Lower lobe of right lung (tissue), 2 donors: ENCODE results near the gene DNAJC5G. TPM values are rescaled to one million over a fixed set of nuclear protein-coding genes. Genes with fewer than 3 reads are reported as not detected.

Source experiments
- ATAC-seq, 2 donors: fragments of 200-7000 bp; cut with Tn5 transposase; one replicate each; pipeline ENCODE4 v1.9.1; 2020 to 2022; ENCODE audit warnings: mild to moderate bottlenecking in 2 of 2, moderate library complexity in 2 of 2
- DNase-seq: peaks from one replicate; pipeline ENCODE4 v3.0.0-alpha.2; 2020
- H3K27ac ChIP-seq: fragments of 200-600 bp; one replicate; pipeline ENCODE4 v1.8.0; 2022
- H3K27me3 ChIP-seq: fragments of 200-600 bp; one replicate; pipeline ENCODE4 v1.8.0; 2022; ENCODE audit warnings: low read depth
- H3K36me3 ChIP-seq: fragments of 200-600 bp; one replicate; pipeline ENCODE4 v1.8.0; 2022; ENCODE audit warnings: mild to moderate bottlenecking
- H3K4me1 ChIP-seq: fragments of 200-600 bp; one replicate; pipeline ENCODE4 v1.8.0; 2022
- H3K4me3 ChIP-seq: fragments of 200-600 bp; one replicate; pipeline ENCODE4 v1.8.0; 2022; ENCODE audit warnings: mild to moderate bottlenecking
- H3K9me3 ChIP-seq: fragments of 200-600 bp; one replicate; pipeline ENCODE4 v1.8.0; 2022
- intact Hi-C: fragments of 100-400 bp; cut with DNase I; formaldehyde crosslinking; loops from one replicate; pipeline ENCODE4 v1.11.0; 2022
- total RNA-seq: library from RNA; stranded (reverse); fragmentation: NEBNext Ultra II Directional; extraction: Animal tissue kit (Norgen Biotek cat#: 25700); gene quantifications from one replicate; pipeline ENCODE4 v1.2.1, GENCODE V29; 2021
- TF ChIP-seq, protein P1 (sequence below): fragments of 200-600 bp; IDR thresholded peaks from one replicate; pipeline ENCODE4 v1.8.0; 2022; ENCODE audit warnings: antibody characterized with exemption, mild to moderate bottlenecking
- donor health status: DM: no; HTN: yes; CAD: no; lungs with severe emphysema.

The DNAJC5G gene
- total RNA-seq, 1 donor from 2014 or later: not detected

DNA sequence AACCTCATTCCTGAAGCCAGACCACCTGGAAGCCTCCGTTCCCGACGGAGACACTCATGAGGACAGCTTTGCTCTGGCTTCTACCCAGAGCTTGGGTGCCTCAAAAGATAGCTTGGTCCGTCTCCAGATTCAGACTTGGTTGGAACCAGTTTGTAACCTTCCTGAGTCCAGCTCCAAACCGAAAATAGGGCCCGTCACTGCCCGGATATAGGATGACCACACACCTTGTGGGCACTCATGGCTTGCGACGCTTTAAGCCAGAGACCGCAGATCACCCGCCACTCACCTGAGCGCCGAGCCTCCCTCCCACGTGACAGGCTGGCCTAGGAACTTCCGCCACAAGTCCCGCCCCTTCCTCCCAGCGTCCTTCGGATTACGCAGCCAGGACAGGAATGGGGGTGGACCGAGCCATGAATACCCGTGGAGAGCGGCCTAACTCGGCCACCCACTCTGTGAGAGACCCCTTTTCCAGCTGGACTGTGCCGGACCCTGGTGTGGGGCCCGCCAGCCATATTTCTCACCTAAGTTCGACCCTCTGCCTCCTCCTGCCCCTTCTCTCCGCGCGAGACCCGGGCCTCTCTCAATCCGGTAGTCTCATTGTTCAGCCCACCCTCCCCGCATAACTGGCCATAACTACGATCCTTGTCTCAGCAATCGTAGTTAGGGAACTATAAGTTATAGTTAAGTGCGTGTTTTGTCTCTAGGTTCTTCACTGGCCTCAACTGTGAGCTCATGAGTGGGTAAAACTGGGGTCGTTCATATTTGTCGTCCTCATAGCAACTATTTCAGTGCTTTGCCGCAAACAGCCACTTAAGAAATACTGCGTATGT, 47.7 kb downstream of the DNAJC5G start, which contains the start of gene MPV17:
Gene MPV17, minus strand, starts transcription at position 332 of the 830 bp plus-strand sequence. CDS start 580 bp downstream, outside the sequence.
- ATAC-seq (peak; percentile 96 to 98), DNase-seq (peak; percentile 95)
- H3K4me1 ChIP-seq: peaks cover 20% of the 10 kb centered on the region
- TF ChIP-seq, protein P1, sequence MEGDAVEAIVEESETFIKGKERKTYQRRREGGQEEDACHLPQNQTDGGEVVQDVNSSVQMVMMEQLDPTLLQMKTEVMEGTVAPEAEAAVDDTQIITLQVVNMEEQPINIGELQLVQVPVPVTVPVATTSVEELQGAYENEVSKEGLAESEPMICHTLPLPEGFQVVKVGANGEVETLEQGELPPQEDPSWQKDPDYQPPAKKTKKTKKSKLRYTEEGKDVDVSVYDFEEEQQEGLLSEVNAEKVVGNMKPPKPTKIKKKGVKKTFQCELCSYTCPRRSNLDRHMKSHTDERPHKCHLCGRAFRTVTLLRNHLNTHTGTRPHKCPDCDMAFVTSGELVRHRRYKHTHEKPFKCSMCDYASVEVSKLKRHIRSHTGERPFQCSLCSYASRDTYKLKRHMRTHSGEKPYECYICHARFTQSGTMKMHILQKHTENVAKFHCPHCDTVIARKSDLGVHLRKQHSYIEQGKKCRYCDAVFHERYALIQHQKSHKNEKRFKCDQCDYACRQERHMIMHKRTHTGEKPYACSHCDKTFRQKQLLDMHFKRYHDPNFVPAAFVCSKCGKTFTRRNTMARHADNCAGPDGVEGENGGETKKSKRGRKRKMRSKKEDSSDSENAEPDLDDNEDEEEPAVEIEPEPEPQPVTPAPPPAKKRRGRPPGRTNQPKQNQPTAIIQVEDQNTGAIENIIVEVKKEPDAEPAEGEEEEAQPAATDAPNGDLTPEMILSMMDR: no peak
- peak within 1 kb of the TSS; percentile 92 for H3K4me3 ChIP-seq
- H3K27ac ChIP-seq: peak within 1 kb of the TSS; percentile 99
- H3K27me3 ChIP-seq: no peaks in the 10 kb centered on the region
- peaks cover 22% of the 10 kb centered on the region for H3K36me3 ChIP-seq
- no peaks in the 10 kb centered on the region for H3K9me3 ChIP-seq
- intact Hi-C loops: no loop called here

DNA sequence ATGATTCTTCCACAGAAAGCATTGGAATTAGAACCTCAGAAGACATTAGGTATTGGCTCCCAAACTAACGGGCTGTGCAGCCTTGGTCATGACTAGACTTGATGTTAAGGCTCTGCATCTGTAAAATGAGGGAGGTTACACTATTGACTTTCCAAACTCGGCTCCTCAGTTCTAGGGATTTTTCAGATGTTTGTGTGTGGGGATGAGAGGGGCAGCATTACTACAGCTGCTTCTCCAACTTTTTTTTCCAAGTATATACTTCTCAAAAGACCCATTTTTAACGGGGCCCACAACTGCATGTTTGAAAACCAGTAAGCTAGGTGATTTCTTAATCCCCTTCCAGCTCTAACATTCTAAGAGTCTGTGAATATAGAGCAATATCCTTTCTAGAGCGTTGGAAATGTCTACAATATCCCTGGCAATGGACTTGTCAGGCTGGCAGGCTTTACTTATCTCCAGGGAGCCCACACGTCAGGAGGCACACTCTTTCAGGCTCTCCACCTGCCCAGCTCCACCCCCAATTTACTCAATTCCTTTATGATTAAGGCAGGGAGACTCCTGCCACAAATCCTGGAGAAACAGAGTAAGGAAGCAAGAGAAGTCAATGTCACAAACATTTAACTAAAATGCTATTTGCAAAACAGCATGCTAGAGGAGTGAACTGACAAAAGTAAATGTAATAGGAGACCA, 48.5 kb downstream of the DNAJC5G start:
- peak in 1 of 2 donors; percentile 45 for ATAC-seq
- peaks cover 20% of the 10 kb centered on the region for H3K4me1 ChIP-seq
- peak overlapping the region; percentile 92 for H3K4me3 ChIP-seq
- intact Hi-C loops: no loop called here
- peak overlapping the region; percentile 99 for H3K27ac ChIP-seq
- H3K27me3 ChIP-seq: no peaks in the 10 kb centered on the region
- H3K9me3 ChIP-seq: no peaks in the 10 kb centered on the region
- H3K36me3 ChIP-seq: peaks cover 30% of the 10 kb centered on the region
- TF ChIP-seq, protein P1: no peak
- DNase-seq: peak; percentile 13

DNA sequence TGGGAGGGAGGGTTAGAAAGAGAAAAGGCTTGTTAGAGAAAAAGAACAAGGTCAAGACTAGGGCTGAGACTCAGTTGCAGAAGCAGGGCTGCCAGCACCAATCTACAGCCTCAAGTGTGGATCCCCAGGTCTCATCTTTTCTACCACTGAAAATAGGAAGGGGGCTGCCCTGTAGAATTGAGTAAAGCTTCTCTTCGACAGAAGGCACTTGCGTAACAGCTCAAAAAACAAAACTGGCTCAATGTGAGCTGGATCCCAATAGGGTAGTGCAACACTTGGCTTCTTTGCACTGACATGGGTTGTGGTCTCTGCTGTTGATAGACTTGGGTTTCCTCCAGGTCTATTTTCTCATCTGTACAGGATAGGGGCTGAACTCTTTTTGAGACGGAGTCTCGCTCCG, 49.5 kb downstream of the DNAJC5G start:
- TF ChIP-seq, protein P1: no peak
- peaks cover 39% of the 10 kb centered on the region for H3K36me3 ChIP-seq
- intact Hi-C loops: no loop called here
- H3K27ac ChIP-seq: no peak overlapping the region
- no peak for DNase-seq
- no peaks in the 10 kb centered on the region for H3K9me3 ChIP-seq
- H3K27me3 ChIP-seq: no peaks in the 10 kb centered on the region
- H3K4me1 ChIP-seq: peaks cover 20% of the 10 kb centered on the region
- no peak overlapping the region for H3K4me3 ChIP-seq
- ATAC-seq: no peak

Other genes with a start within 250 kb of the DNAJC5G start
- gene TMEM214, start 242.5 kb upstream of the DNAJC5G start, total RNA-seq: 62.9 TPM
- 18.9 TPM for gene AGBL5, start 223.8 kb upstream of the DNAJC5G start, total RNA-seq
- gene OST4, start 203.8 kb upstream of the DNAJC5G start, total RNA-seq: 243 TPM
- 56.3 TPM for gene EMILIN1, start 196.8 kb upstream of the DNAJC5G start, total RNA-seq
- gene KHK, start 188.7 kb upstream of the DNAJC5G start, total RNA-seq: 5.1 TPM
- 0.74 TPM for gene CGREF1, start 156.3 kb upstream of the DNAJC5G start, total RNA-seq
- gene ABHD1, start 151.6 kb upstream of the DNAJC5G start, total RNA-seq: 0.21 TPM
- gene PREB, start 140.8 kb upstream of the DNAJC5G start, total RNA-seq: 37.7 TPM
- not detected for gene PRR30, start 136.0 kb upstream of the DNAJC5G start, total RNA-seq
- gene TCF23, start 126.4 kb upstream of the DNAJC5G start, total RNA-seq: 1.2 TPM
- 102 TPM for gene ATRAID, start 63.4 kb upstream of the DNAJC5G start, total RNA-seq
- 20.8 TPM for gene SLC5A6, start 63.2 kb upstream of the DNAJC5G start, total RNA-seq
- gene CAD, start 58.1 kb upstream of the DNAJC5G start, total RNA-seq: 28.8 TPM
- gene SLC30A3, start 12.4 kb upstream of the DNAJC5G start, total RNA-seq: 0.80 TPM
- not detected for gene TRIM54, start 7.0 kb downstream of the DNAJC5G start, total RNA-seq
- 4.0 TPM for gene UCN, start 33.0 kb downstream of the DNAJC5G start, total RNA-seq
- 79.2 TPM for gene MPV17, start 47.7 kb downstream of the DNAJC5G start, total RNA-seq
- 56.4 TPM for gene GTF3C2, start 81.3 kb downstream of the DNAJC5G start, total RNA-seq
- 32.9 TPM for gene EIF2B4, start 94.9 kb downstream of the DNAJC5G start, total RNA-seq
- gene SNX17, start 95.2 kb downstream of the DNAJC5G start, total RNA-seq: 107 TPM
- 13.9 TPM for gene ZNF513, start 105.3 kb downstream of the DNAJC5G start, total RNA-seq
- gene PPM1G, start 134.2 kb downstream of the DNAJC5G start, total RNA-seq: 52.0 TPM
- 66.5 TPM for gene NRBP1, start 153.2 kb downstream of the DNAJC5G start, total RNA-seq
- 18.8 TPM for gene KRTCAP3, start 166.9 kb downstream of the DNAJC5G start, total RNA-seq
- gene IFT172, start 214.3 kb downstream of the DNAJC5G start, total RNA-seq: 38.1 TPM
- 1.6 TPM for gene FNDC4, start 219.8 kb downstream of the DNAJC5G start, total RNA-seq
- gene GCKR, start 221.4 kb downstream of the DNAJC5G start, total RNA-seq: 0.44 TPM